ENCODE measurements around the gene SLC1A1. TPM values are rescaled to one million over a fixed set of nuclear protein-coding genes. Genes with fewer than 3 reads are reported as not detected.
"Not testable (repeated sequence)": the region's sequence is repeated elsewhere in the genome, so short reads cannot be mapped to it uniquely, and the experiment has no call there.

SLC1A1 gene
- total RNA-seq, 2 donors from 2014 or later, result 2.6 to 5.2 TPM

- H3K36me3 ChIP-seq (replicated peaks in 1 of 2; ENCODE audit: insufficient read depth in 1 of 2, low read depth in 2 of 2), result no peaks in the 10 kb centered on the region
- H3K27ac ChIP-seq, result no peak overlapping the region
- H3K9me3 ChIP-seq, result no peaks in the 10 kb centered on the region
- H3K27me3 ChIP-seq, result no peaks in the 10 kb centered on the region
- intact Hi-C loops (cut with DNase I), result no loop called here
- DNase-seq (no peak), ATAC-seq (no peak)
- 56 to 59% methylated on average over 4 of the region's 4 CpGs for WGBS, 2 donors
- H3K4me3 ChIP-seq, result no peak overlapping the region
- no peaks in the 10 kb centered on the region for H3K4me1 ChIP-seq
- TF ChIP-seq, protein P1, sequence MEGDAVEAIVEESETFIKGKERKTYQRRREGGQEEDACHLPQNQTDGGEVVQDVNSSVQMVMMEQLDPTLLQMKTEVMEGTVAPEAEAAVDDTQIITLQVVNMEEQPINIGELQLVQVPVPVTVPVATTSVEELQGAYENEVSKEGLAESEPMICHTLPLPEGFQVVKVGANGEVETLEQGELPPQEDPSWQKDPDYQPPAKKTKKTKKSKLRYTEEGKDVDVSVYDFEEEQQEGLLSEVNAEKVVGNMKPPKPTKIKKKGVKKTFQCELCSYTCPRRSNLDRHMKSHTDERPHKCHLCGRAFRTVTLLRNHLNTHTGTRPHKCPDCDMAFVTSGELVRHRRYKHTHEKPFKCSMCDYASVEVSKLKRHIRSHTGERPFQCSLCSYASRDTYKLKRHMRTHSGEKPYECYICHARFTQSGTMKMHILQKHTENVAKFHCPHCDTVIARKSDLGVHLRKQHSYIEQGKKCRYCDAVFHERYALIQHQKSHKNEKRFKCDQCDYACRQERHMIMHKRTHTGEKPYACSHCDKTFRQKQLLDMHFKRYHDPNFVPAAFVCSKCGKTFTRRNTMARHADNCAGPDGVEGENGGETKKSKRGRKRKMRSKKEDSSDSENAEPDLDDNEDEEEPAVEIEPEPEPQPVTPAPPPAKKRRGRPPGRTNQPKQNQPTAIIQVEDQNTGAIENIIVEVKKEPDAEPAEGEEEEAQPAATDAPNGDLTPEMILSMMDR (IDR thresholded peaks at IDR 0.05), result no peak
- TF ChIP-seq POLR2A (IDR thresholded peaks at IDR 0.05), result no peak
Observed at GRCh38 chr9:4538621-4539020, 48.4 kb downstream of the SLC1A1 start.

DNA sequence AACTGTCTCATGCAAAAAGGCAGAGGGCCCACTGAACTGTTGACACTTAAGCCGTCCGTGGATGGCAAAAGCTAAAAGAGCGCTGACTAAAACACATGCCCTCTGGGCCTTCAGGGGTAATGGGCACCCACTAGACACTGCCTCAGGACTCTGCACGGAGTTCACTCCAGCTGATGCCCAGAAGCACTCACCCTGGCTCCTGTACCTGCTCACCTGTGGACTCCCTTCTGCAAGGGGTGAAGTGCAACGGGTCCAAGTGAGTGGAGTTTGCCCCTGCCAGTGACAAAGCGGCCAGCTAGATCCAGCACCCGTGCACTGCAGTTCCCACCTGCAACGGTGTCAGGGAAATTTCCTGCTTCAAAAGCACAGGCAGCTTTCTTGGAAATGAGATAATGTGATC is 50.2 kb downstream of the SLC1A1 start:
- no peaks in the 10 kb centered on the region for H3K36me3 ChIP-seq (replicated peaks in 1 of 2; ENCODE audit: insufficient read depth in 1 of 2, low read depth in 2 of 2)
- no peak overlapping the region for H3K4me3 ChIP-seq
- WGBS, 2 donors, result 91% methylated on average over 8 of the region's 8 CpGs
- intact Hi-C loops (cut with DNase I), result no loop called here
- TF ChIP-seq POLR2A (IDR thresholded peaks at IDR 0.05), result no peak
- TF ChIP-seq, protein P1 (IDR thresholded peaks at IDR 0.05), result no peak
- no peaks in the 10 kb centered on the region for H3K27me3 ChIP-seq
- no peak for ATAC-seq
- H3K9me3 ChIP-seq, result no peaks in the 10 kb centered on the region
- no peaks in the 10 kb centered on the region for H3K4me1 ChIP-seq
- H3K27ac ChIP-seq, result no peak overlapping the region
- DNase-seq, result no peak

DNA sequence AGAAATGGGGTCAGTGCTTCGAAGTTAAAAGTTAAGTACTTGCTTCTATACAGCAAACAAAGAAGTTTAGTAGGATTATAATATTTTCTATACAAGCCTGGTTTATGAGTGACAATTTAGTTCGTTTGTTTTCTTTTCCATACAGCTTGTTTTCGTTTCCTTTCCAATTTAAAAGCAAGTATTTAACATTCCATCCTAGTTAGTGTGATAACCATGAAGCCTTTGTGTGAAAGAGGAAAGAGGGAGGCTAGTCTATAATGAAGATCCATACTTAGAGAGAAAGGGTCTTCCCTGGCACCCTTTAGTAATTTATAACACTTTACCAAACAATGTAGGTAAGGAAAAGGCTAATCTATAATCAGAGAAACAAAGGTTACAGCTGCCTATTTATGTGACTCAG is 51.0 kb downstream of the SLC1A1 start:
- WGBS, 2 donors, result 56 to 65% methylated on average over 3 of the region's 3 CpGs
- H3K36me3 ChIP-seq (replicated peaks in 1 of 2; ENCODE audit: insufficient read depth in 1 of 2, low read depth in 2 of 2), result no peaks in the 10 kb centered on the region
- no peak overlapping the region for H3K27ac ChIP-seq
- H3K4me3 ChIP-seq, result no peak overlapping the region
- intact Hi-C loops (cut with DNase I), result no loop called here
- no peaks in the 10 kb centered on the region for H3K27me3 ChIP-seq
- DNase-seq, result no peak
- no peak for TF ChIP-seq POLR2A (IDR thresholded peaks at IDR 0.05)
- TF ChIP-seq, protein P1 (IDR thresholded peaks at IDR 0.05), result no peak
- no peaks in the 10 kb centered on the region for H3K9me3 ChIP-seq
- no peaks in the 10 kb centered on the region for H3K4me1 ChIP-seq
- no peak for ATAC-seq

GRCh38 chr9:4541856-4542255 is 51.6 kb downstream of the SLC1A1 start:
- ATAC-seq (no peak), DNase-seq (no peak)
- no peaks in the 10 kb centered on the region for H3K27me3 ChIP-seq
- no peaks in the 10 kb centered on the region for H3K4me1 ChIP-seq
- intact Hi-C loops (cut with DNase I), result no loop called here
- H3K9me3 ChIP-seq, result no peaks in the 10 kb centered on the region
- no peaks in the 10 kb centered on the region for H3K36me3 ChIP-seq (replicated peaks in 1 of 2; ENCODE audit: insufficient read depth in 1 of 2, low read depth in 2 of 2)
- H3K4me3 ChIP-seq, result no peak overlapping the region
- WGBS, 2 donors, result 37 to 68% methylated on average over 2 of the region's 2 CpGs
- no peak overlapping the region for H3K27ac ChIP-seq
- TF ChIP-seq, protein P1 (IDR thresholded peaks at IDR 0.05), result no peak
- no peak for TF ChIP-seq POLR2A (IDR thresholded peaks at IDR 0.05)

DNA sequence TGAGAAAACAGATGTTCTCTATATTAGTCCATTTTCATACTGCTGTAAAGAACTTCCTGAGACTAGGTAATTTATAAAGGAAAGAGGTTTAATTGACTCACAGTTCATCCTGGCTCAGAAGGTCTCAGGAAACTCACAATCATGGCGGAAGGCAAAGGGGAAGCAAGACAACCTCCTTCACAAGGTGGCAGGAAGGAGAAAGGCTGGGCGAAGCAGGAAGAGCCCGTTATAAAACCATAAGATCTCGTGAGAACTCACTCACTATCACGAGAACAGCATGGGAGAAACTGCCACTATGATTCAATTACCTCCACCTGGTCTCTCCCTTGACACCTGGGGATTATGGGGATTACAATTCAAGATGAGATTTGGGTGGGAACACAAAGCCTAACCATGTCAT is 54.4 kb downstream of the SLC1A1 start:
- WGBS, 2 donors, result 67 to 78% methylated on average over 5 of the region's 5 CpGs
- ATAC-seq; H3K4me3 ChIP-seq; H3K4me1 ChIP-seq; intact Hi-C loops (cut with DNase I); H3K27me3 ChIP-seq; H3K27ac ChIP-seq; DNase-seq; H3K9me3 ChIP-seq; H3K36me3 ChIP-seq (replicated peaks in 1 of 2; ENCODE audit: insufficient read depth in 1 of 2, low read depth in 2 of 2): not testable (repeated sequence)
